Mesenchymal stem cell (in vitro differentiated cells and primary cell): Measurements from ENCODE around the gene METTL17. TPM values are rescaled to one million over a fixed set of nuclear protein-coding genes. Genes with fewer than 3 reads are reported as not detected.

Experiments
- DNase-seq: peaks from one replicate; pipeline ENCODE4 v3.0.0-alpha.2; 2013
- H2AFZ ChIP-seq: one replicate; pipeline ENCODE4 v1.6.1; 2013; ENCODE audit warnings: low read depth, mild to moderate bottlenecking, control low read depth, inconsistent platforms, low read length, moderate library complexity
- H2AK5ac ChIP-seq: 2 replicates; pipeline ENCODE4 v1.6.1; 2013; ENCODE audit warnings: low read length, moderate library complexity, mild to moderate bottlenecking, inconsistent platforms; ENCODE audit not compliant: severe bottlenecking
- H2BK120ac ChIP-seq: one replicate; pipeline ENCODE4 v1.6.1; 2013; ENCODE audit warnings: low read depth, mild to moderate bottlenecking, inconsistent platforms, low read length, moderate library complexity
- H2BK12ac ChIP-seq, 2 experiments: one replicate each; pipeline ENCODE4 v1.6.1; 2013; ENCODE audit warnings: inconsistent platforms in 2 of 2, low read length in 2 of 2, mild to moderate bottlenecking in 2 of 2, moderate library complexity in 2 of 2, control low read depth in 1 of 2
- H2BK15ac ChIP-seq: one replicate; pipeline ENCODE4 v1.6.1; 2013; ENCODE audit warnings: mild to moderate bottlenecking, low read depth, inconsistent platforms; ENCODE audit not compliant: poor library complexity, severe bottlenecking
- H2BK5ac ChIP-seq: 2 replicates; pipeline ENCODE4 v1.6.1; 2013; ENCODE audit warnings: low read depth, mild to moderate bottlenecking, low read length, control low read depth, inconsistent platforms; ENCODE audit not compliant: poor library complexity, severe bottlenecking
- H3K14ac ChIP-seq, 2 experiments: one replicate each; pipeline ENCODE4 v1.6.1; 2013; ENCODE audit warnings: inconsistent platforms in 2 of 2, low read length in 2 of 2, control low read depth in 1 of 2, mild to moderate bottlenecking in 1 of 2, moderate library complexity in 1 of 2
- H3K18ac ChIP-seq, 2 experiments: one replicate each; pipeline ENCODE4 v1.6.1; 2013; ENCODE audit warnings: inconsistent platforms in 2 of 2, low read length in 2 of 2, control low read depth in 1 of 2, low read depth in 1 of 2, mild to moderate bottlenecking in 1 of 2
- H3K23ac ChIP-seq, 2 experiments: one replicate each; pipeline ENCODE4 v1.6.1; 2013; ENCODE audit warnings: inconsistent platforms in 2 of 2, low read length in 2 of 2, mild to moderate bottlenecking in 2 of 2, moderate library complexity in 2 of 2, control low read depth in 1 of 2
- H3K27ac ChIP-seq: 2 replicates; pipeline ENCODE4 v1.5.1; 2013; ENCODE audit warnings: mild to moderate bottlenecking, moderate library complexity, low read length, control low read depth, inconsistent platforms; ENCODE audit not compliant: poor library complexity, severe bottlenecking
- H3K27me3 ChIP-seq, 2 experiments: 2 replicates each; pipeline versions ENCODE4 v1.6.1 to v1.7.0; 2013; ENCODE audit warnings: low read length in 2 of 2, mild to moderate bottlenecking in 2 of 2, moderate library complexity in 2 of 2, control low read depth in 1 of 2, inconsistent platforms in 1 of 2; ENCODE audit not compliant: control insufficient read depth in 1 of 2, insufficient read depth in 1 of 2
- H3K36me3 ChIP-seq, 2 experiments: 2 replicates each; pipeline versions ENCODE4 v1.6.1 to v1.7.0; 2013; ENCODE audit warnings: low read length in 2 of 2, control low read depth in 1 of 2, inconsistent platforms in 1 of 2, low read depth in 1 of 2, mild to moderate bottlenecking in 1 of 2; ENCODE audit not compliant: insufficient read depth in 2 of 2, control insufficient read depth in 1 of 2
- H3K4ac ChIP-seq, 2 experiments: one replicate each; pipeline ENCODE4 v1.6.1; 2013; ENCODE audit warnings: inconsistent platforms in 2 of 2, low read length in 2 of 2, mild to moderate bottlenecking in 2 of 2, moderate library complexity in 2 of 2, control low read depth in 1 of 2, low read depth in 1 of 2
- H3K4me1 ChIP-seq: 2 replicates; pipeline ENCODE4 v1.6.1; 2013; ENCODE audit warnings: low read depth, low read length, control low read depth; ENCODE audit not compliant: control insufficient read depth, insufficient read depth
- H3K4me2 ChIP-seq: 2 replicates; pipeline ENCODE4 v1.6.1; 2013; ENCODE audit warnings: low read length, mild to moderate bottlenecking, inconsistent platforms; ENCODE audit not compliant: poor library complexity, severe bottlenecking
- H3K4me3 ChIP-seq, 2 experiments: 2 replicates each; pipeline versions ENCODE4 v1.5.1 to v1.7.0; 2013; ENCODE audit warnings: low read length in 2 of 2, mild to moderate bottlenecking in 2 of 2, control low read depth in 1 of 2, low read depth in 1 of 2; ENCODE audit not compliant: insufficient read depth in 1 of 2
- H3K79me1 ChIP-seq: replicated peaks from 2 replicates; pipeline ENCODE4 v1.6.1; 2013; ENCODE audit warnings: mild to moderate bottlenecking, control low read depth, low read length, inconsistent platforms; ENCODE audit not compliant: poor library complexity, severe bottlenecking
- H3K9ac ChIP-seq: 2 replicates; pipeline ENCODE4 v1.7.0; 2013; ENCODE audit warnings: mild to moderate bottlenecking, low read length, moderate library complexity
- H3K9me3 ChIP-seq: 2 replicates; pipeline ENCODE4 v1.7.0; 2013; ENCODE audit warnings: mild to moderate bottlenecking, low read length; ENCODE audit not compliant: control insufficient read depth
- H4K8ac ChIP-seq: one replicate; pipeline ENCODE4 v1.6.1; 2013; ENCODE audit warnings: inconsistent platforms, mild to moderate bottlenecking, low read length, moderate library complexity
- H4K91ac ChIP-seq: one replicate; pipeline ENCODE4 v1.6.1; 2013; ENCODE audit warnings: mild to moderate bottlenecking, low read length, inconsistent platforms
- WGBS: methylation state at CpG from one replicate; pipeline ENCODE4 v1.1.7; 2013; ENCODE audit warnings: mixed read lengths; 5-methylcytosine and 5-hydroxymethylcytosine counted together
- small RNA-seq: library from polyadenylated mRNA; stranded (forward); fragments of <200 nt; extraction: miRNeasy Mini kit (QIAGEN cat#:217004); gene quantifications from one replicate; pipeline ENCODE3, GENCODE V24; 2013; ENCODE audit warnings: low read depth

Gene METTL17

DNA sequence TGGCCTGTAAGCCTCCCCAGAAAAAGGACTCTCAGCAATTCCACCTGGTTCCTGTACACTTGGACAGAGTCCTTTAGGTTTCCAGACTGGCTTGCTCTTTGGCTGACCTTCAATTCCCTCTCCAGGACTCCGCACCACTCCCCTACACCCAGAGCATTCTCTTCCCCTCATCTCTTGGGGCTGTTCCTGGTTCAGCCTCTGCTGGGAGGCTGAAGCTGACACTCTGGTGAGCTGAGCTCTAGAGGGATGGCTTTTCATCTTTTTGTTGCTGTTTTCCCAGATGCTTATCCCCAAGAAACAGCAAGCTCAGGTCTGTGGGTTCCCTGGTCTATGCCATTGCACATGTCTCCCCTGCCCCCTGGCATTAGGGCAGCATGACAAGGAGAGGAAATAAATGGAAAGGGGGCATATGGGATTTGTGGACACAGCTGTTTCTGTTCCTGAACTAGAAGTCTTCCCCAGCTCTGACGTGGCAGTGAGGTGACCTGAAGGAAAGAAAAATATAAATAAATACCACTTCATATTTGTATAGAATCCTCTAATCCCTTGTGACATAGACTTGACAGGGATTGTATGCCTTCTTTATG is 53.7 kb downstream of the METTL17 start:
- Histone ChIP-seq H3K27ac (no peak overlapping the region), H2BK15ac (no peak overlapping the region), H4K8ac (no peak overlapping the region), H3K4me3 (no peak overlapping the region), H3K36me3 (no peaks in the 10 kb centered on the region), H3K27me3 (peaks cover 0 to 8% of the 10 kb centered on the region in 2 experiments), H2BK12ac (no peak overlapping the region), H2BK5ac (no peak overlapping the region), H3K4ac (no peak overlapping the region), H2AFZ (no peak overlapping the region), H3K18ac (no peak overlapping the region), H2BK120ac (no peak overlapping the region), H3K14ac (no peak overlapping the region), H3K4me2 (no peak overlapping the region), H3K23ac (no peak overlapping the region), H3K9me3 (no peaks in the 10 kb centered on the region), H3K9ac (no peak overlapping the region), H3K4me1 (peaks cover 7% of the 10 kb centered on the region), H3K79me1 (no peaks in the 10 kb centered on the region), H2AK5ac (no peak overlapping the region), H4K91ac (no peak overlapping the region)
- DNase-seq = no peak
- 80% methylated on average over 1 of the region's 2 CpGs for WGBS

DNA sequence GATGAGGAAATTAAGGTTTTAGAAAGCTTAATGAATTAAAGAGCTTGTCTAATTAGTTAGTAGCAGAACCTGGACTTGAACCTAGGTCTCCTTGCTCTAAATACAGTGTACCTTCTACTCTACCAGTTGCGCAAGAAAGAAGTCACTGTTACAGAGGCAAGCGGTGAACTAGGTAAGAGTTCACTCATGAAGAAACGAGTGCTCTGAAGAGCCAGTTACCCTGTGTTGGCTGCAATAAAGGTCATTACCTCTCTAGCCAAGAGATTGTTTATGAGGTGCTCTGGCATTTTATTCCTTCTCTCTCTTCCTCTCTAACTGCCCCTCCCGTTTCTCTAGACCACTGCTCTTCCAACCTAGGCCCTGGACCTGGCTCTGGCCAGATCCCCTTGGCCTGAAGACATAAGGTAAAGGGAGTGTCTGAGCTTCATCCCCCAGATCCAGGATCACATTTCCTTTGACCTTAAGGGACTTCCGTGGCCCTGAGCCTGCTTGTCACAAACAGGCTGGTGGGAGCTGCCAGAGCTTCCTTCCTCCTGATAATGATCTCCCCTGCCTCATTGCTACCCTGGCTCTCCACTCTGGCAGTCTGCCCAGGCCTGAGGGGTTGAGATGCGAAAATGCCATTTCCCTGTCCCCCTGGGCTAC is 54.3 kb downstream of the METTL17 start:
- Histone ChIP-seq H2BK12ac (peak overlapping the region in 1 of 2 experiments; percentile 50), H3K4me3 (no peak overlapping the region), H2AK5ac (no peak overlapping the region), H3K4me1 (peaks cover 5% of the 10 kb centered on the region), H3K18ac (no peak overlapping the region), H2BK120ac (no peak overlapping the region), H3K79me1 (no peaks in the 10 kb centered on the region), H3K4ac (no peak overlapping the region), H2BK5ac (no peak overlapping the region), H3K9ac (no peak overlapping the region), H2BK15ac (no peak overlapping the region), H3K4me2 (no peak overlapping the region), H3K27me3 (peaks cover 0 to 8% of the 10 kb centered on the region in 2 experiments), H3K27ac (no peak overlapping the region), H3K9me3 (no peaks in the 10 kb centered on the region), H3K36me3 (no peaks in the 10 kb centered on the region), H4K91ac (no peak overlapping the region), H4K8ac (peak overlapping the region; percentile 25), H2AFZ (no peak overlapping the region), H3K23ac (no peak overlapping the region), H3K14ac (no peak overlapping the region)
- DNase-seq = no peak
- WGBS = 36% methylated on average over 4 of the region's 6 CpGs

Small RNAs within 50 kb of the gene (small RNA-seq; reads per million reads assigned to genes)
- not detected for gene RN7SL189P
